Stimulated activated CD4-positive, alpha-beta T cell treated with anti-CD3 and anti-CD28 coated beads, Interleukin-2, amount 100 ng/mL, for 48 hours (primary cell): ENCODE data around the gene TNK1.
"Not testable (repeated sequence)": the region's sequence is repeated elsewhere in the genome, so short reads cannot be mapped to it uniquely, and the experiment has no call there.

Source experiments
- DNase-seq, 2 donors: peaks; one replicate each; pipeline ENCODE4 v3.0.0-alpha.2; 2020

Gene TNK1

DNA sequence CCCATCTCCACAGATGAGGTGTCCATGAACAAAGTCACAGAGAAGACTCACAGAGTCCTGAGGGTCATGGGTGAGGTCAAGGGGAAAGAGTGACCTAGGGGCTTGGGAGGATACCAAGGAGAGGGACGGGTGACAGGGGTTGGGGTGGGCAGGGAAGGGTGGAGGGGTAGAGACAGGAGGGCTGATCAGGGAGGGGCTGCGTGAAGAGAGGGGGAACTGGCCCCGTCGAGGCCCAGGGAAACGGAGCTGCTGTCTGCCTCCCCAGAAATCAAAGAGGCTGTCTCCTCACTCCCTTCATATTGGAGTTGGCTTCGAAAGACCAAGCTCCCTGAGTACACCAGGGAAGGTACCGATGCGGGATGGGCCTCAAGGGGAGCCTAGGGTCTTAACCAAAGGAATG, 25.3 kb upstream of the TNK1 start:
- DNase-seq = no peak

- peak; percentile 85 to 91 for DNase-seq
Measured at GRCh38 chr17:7356072-7356549, 24.8 kb upstream of the TNK1 start.

GRCh38 chr17:7356756-7357155, 24.1 kb upstream of the TNK1 start:
- no peak for DNase-seq

DNA sequence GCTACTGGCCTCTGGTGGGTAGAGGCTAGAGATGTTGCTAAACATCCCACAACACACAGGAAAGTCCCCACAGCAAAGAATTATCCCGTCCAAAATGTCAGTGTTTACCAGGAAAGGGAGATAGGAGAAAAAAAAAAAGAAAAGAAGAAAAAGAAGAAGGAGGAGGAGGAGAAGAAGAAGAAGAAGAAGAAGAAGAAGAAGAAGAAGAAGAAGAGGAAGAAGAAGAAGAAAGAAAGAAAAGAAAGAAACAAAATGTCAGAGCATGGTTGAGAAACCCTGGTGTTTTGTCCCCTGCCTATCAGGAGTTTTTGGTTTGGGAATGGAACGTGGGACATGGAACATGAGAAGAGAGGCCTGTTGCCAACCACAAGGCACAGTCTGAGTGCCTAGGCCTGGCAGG, 23.5 kb upstream of the TNK1 start:
- no peak for DNase-seq

DNA sequence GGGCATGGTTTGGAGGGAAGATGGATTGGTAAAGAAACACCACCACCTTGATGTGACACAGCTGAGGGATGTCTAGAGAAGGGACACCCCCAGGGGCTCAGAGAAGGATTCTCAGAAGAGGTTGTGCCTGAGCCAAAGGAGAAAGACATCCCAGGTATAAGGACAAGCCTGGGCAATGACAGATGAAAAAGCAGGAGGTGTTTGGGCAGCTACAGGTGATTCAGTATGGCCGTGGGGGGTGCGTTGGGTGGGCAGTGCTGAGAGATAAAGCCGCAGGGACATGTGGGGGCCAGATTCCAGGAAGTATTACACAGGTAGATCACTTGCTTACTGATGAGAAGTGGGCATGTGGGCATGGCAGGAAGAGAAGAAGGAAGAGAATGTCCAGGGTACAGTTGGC, 19.0 kb upstream of the TNK1 start:
- no peak for DNase-seq

- no peak for DNase-seq
Measured at GRCh38 chr17:7363311-7363710, 17.6 kb upstream of the TNK1 start.

GRCh38 chr17:7365963-7366362, 14.9 kb upstream of the TNK1 start:
- DNase-seq = not testable (repeated sequence)

- no peak for DNase-seq
Measured at GRCh38 chr17:7367083-7367482, 13.8 kb upstream of the TNK1 start.

GRCh38 chr17:7367918-7368598, 12.8 kb upstream of the TNK1 start:
- no peak for DNase-seq

DNA sequence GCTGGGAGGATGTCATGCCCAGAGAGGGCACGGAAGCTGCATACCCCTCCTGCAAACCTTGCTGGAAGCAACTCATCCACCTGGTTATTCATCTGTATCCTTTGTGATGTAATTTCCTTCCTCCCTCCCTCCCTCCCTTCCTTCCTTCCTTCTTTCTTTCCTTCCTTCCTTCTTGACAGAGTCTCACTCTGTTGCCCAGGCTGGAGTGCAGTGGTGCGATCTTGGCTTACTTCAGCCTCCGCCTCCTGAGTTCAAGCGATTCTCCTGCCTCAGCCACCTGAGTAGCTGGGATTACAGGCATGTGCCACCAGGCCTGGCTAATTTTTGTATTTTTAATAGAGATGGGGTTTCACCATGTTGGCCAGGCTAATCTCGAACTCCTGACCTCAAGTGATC, 12.3 kb upstream of the TNK1 start:
- DNase-seq = not testable (repeated sequence)

DNA sequence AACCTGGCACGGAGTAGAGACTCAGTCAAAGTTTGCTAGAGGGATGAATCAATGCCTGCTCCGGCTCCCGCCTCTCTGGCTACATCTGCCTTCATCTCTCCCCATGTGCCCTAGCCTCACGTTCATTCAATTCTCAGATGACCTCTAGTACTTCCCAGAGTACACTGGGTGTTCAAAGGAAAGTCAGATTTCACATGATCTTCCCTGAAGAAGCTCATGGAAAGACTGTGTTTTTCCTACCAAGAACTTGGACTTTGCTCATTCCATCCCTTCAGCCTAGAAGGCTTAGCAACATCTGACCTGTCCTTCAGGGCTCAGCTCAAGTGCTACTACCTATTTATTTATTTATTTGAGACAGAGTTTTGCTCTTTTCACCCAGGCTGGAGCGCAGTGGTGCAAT, 11.1 kb upstream of the TNK1 start:
- DNase-seq = no peak

DNA sequence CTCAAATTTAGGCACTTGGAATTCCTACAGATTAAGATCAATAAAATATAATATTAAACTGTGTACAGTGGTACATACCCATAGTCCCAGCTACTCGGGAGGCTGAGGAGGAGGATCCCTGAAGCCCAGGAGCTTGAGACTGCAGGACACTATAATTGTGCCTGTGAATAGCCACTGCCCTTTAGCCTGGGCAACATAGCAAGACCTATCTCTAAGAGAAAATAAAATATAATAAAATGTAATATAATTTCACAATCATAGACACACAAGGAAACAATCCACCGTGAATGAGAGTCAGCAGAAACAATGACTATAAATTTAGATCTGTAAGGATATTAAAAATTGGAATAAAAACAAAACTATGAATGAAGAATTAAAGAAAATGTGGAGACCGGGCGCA, 10.0 kb upstream of the TNK1 start:
- DNase-seq = no peak

GRCh38 chr17:7374353-7374752, 6.5 kb upstream of the TNK1 start:
- DNase-seq = no peak

DNA sequence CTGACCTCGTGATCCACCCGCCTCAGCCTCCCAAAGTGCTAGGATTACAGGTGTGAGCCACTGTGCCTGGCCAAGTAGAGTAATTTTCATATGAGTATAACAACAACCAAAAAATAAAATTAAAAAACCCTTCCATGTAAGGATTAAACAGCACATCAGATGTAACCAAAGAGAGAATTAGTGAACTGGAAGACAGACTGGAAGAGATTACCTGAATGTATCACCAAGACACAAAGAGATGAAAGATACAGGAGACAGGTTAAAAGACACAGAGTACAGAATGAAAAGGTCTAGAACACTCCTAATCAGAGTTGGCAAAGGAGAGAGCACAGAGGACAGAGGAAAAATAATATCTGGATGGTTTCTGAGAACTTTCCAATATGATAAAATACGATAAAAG, 1.8 kb upstream of the TNK1 start:
- no peak for DNase-seq

DNA sequence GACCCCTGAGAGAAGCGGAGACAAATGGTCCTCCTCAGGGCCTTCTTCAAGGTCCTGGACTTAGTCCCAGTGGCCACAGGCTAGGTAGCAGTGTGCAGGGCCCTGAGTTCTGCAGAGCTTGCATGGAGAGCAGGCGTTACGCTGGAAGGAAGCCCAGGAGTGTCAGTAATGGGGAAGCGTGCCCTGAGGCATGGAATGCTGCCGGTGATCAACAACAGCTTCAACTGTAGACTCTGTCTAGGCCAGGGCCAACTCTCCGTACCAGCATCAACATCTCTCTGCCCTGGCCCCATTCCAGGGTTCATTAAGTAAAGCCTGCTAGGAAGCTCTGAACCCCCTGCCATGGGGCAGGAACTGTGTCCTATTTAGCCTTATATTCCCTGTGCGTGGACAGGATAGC, 568 bp upstream of the TNK1 start:
- DNase-seq = no peak

GRCh38 chr17:7382901-7383300, 2.0 kb downstream of the TNK1 start:
- no peak for DNase-seq

DNA sequence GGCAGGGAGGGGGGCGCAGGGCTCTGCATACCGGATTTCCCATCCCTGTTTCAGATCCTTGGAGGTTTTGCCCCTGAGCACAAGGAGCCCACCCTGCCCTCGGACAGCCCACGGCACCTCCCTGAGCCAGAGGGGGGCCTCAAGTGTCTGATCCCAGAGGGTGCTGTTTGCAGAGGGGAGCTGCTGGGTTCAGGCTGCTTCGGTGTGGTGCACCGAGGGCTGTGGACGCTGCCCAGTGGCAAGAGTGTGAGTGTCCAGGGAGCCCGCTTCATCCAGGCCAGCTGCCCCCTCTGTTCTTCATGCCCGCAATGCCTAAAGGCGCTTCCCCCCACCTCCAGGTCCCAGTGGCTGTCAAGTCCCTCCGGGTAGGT, 2.5 kb downstream of the TNK1 start:
- no peak for DNase-seq

DNA sequence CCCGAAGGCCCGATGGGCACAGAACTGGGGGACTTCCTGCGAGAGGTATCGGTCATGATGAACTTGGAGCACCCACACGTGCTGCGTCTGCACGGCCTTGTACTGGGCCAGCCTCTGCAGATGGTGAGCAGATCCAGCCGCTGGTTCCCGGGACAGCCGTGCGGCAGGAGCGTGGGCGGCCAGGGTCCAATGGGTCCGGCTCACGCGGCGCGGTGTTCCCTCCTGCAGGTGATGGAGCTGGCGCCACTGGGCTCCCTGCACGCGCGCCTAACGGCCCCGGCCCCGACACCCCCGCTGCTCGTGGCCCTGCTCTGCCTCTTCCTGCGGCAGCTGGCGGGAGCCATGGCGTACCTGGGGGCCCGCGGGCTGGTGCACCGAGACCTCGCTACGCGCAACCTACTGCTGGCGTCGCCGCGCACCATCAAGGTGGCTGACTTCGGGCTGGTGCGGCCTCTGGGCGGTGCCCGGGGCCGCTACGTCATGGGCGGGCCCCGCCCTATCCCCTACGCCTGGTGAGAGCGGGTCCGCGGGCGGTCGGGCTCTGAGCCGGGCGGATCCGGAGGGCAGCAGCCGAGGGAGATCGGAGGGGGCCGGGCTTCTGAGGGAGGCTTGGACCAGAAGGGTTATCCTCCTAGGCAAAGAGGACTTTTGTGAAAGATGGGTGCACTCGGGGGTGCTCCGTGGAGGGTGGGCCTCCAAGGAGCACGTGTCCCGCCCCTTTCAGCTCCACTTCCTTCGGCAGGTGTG, 3.0 kb downstream of the TNK1 start:
- DNase-seq = peak; percentile 64 to 74

GRCh38 chr17:7384489-7385081, 3.7 kb downstream of the TNK1 start:
- DNase-seq = no peak

GRCh38 chr17:7388856-7389255, 8.0 kb downstream of the TNK1 start:
- DNase-seq = no peak

DNA sequence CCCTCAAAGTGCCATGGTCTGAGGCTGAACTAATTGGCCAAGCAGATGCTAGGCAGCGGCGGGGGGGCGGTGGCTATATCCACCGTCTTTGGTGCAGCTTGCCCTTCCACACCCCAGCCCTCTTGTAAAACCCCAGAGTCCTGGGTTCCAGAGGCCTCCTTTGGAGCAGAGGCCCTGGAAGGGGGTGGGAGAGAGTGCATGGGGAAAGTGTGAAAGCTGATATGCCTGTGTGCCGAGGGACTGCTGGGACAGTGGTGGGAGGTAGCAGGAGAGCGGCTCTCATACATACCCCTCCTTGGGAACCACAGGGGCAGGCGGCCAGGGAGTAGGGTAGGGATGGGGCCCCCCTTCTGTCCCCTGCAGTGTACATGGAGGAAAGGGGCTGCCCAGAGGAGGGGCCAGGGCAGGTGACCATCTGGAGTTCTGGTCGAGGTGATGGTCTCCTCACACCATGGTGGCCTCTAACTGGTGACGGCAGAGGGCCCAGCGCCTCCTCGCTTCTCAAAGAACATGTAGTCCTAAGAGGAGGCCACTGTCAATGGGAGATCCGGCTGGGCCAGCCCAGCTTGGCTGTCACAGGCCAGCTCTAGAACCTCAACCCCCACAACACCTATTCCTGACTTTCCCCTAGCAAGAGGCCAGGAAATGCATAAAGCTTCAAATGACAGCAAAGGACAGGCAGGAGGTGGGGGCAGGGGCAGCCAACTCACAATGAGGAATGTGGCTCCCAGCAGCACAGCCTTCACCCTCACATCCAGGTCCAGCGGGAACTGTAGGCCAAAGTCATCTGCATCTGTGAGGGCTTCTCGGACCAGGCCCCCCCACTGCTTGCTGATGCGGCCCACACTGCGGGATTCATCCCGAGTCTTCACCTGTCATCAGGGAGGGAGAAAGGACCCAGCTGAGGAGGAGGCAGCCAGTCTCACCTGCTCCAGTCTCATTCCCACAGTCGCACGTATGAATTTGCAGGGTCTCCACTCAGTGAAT, 9.3 kb downstream of the TNK1 start:
- no peak for DNase-seq

DNA sequence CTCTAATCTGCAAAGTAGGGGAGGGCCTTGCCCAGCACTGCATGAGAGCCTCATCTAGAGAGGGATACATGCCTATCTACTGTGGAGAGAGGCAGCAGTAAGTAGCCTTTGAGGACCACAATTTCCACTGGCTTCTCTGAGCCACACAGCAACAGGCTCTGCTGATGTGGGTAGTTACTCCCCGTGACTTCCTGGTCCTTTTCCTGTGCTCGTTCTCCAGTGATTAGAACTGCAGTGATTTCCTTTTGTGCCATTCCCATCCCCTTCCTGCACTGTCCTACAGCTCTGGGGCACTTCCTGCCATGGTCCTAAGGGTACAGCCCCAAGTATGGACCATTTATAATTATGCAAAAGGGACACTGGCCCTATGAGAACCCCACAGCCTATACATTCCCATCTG, 10.4 kb downstream of the TNK1 start:
- DNase-seq = no peak
